GM21825 (cell line): Measurements from ENCODE around the gene CCNDBP1.
"Not testable (repeated sequence)": the region's sequence is repeated elsewhere in the genome, so short reads cannot be mapped to it uniquely, and the experiment has no call there.

Source experiments
- ATAC-seq: cut with Tn5 transposase; IDR thresholded peaks from one replicate; pipeline ENCODE4 v1.9.1; 2021; ENCODE audit warnings: mild to moderate bottlenecking, moderate library complexity; ENCODE audit not compliant: unreplicated experiment

CCNDBP1 gene

DNA sequence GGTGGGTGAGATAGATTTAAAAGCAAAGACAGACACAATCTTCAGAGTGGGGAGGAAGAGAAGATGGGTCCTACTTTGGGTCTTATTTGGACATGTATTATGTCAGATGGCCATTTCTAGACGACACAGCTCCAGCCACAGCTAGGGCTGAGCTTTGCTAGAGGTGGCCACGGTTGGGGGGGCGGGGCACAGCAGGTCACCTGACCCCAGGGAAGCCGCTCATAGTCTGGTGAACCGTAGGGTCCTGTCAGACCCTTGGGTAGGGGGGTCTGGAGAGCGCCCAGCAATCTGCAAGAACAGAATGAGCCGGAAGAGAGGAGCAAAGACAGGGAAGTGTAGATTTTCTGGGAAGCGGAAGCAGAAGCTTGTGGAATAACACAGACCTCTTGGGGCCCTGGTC, 29.0 kb downstream of the CCNDBP1 start:
- ATAC-seq = no peak

DNA sequence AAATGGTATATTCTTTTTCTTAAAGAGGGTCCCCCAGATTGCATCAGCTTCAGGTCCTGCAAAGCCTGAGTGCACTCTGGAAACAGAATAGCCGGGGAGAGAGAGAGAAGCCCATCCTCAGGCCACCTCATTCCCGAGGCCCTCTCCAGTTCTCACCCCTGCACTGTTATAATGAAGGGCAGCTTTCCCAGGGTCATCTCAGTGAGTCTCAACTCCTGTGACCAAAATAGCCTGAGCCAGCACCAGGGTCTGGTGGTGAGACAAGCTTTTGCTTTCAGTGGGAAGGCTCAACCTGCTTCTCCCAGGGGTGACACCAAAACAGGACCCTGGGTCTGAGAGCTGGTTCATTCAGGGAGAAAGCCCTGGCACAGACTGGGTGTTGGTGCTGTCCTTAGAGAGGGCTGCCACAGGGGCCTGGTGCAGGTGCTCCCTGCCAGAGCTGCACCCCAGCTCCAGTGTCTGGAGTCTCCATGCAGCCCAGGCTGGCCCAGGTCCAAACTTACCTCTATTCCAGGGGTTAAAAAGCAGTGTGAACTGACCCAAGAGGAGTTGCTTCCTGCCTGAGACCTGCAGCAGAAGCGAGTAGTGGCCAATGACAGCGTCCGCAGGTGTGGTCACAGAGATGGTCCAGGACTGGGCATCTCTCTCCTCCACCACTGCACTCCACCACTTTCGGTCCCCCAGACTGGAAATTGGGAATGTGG, 29.5 kb downstream of the CCNDBP1 start:
- ATAC-seq = no peak

DNA sequence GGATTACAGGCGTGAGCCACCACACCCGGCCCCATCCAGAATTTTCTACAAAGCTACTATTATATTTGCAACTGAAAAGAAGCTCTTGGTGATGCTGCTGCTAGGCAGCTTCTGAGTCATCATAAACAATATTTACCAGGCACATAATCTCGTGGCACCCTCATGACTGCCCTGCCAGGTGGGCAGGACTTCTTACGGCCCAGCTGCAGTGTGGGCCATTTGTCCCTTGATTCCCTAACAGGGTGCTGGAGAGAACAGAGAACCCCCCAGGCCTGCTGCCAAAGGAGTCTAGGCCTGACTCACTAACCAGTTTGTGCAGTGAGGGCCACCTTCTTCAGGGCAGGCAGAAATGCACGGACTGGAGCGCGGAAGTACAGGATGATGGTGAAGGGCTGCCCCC, 30.8 kb downstream of the CCNDBP1 start:
- ATAC-seq = no peak

DNA sequence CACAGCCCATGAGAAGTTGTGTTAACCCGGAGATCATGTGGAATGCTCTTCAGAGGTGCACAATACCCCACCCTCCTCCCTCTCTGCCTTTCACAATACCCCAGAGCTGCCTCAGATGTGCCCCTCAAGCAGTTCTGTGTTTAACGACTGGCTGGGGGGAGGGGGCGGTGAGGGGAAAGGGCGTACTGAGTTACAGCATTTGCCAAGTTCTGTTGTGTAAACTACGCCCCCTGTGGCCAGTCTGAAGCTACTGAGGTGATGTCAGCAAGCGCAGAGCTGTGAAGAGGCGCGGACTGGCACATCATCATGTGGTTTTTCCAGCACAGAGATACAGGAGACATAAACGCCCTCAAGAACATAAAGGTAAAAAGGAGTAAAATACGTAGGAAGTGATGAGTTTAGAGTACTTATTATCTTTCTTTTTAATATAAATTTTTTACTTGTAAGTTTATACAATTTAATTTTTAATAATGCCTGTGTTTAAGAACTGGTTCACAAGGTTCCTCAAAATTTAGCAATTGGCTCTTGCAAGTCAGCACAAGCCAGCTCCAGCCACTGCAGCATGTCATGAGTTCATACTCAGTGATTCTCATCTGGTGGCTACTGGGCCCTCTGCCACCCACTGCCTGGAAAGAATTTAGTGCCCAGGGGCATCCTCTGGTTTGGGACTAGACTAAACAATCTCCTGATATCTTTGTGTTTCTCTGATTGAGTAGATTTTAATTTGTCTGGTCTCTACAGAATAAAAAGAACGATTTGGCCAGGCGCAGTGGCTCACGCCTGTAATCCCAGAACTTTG, 33.9 kb downstream of the CCNDBP1 start:
- no peak for ATAC-seq

DNA sequence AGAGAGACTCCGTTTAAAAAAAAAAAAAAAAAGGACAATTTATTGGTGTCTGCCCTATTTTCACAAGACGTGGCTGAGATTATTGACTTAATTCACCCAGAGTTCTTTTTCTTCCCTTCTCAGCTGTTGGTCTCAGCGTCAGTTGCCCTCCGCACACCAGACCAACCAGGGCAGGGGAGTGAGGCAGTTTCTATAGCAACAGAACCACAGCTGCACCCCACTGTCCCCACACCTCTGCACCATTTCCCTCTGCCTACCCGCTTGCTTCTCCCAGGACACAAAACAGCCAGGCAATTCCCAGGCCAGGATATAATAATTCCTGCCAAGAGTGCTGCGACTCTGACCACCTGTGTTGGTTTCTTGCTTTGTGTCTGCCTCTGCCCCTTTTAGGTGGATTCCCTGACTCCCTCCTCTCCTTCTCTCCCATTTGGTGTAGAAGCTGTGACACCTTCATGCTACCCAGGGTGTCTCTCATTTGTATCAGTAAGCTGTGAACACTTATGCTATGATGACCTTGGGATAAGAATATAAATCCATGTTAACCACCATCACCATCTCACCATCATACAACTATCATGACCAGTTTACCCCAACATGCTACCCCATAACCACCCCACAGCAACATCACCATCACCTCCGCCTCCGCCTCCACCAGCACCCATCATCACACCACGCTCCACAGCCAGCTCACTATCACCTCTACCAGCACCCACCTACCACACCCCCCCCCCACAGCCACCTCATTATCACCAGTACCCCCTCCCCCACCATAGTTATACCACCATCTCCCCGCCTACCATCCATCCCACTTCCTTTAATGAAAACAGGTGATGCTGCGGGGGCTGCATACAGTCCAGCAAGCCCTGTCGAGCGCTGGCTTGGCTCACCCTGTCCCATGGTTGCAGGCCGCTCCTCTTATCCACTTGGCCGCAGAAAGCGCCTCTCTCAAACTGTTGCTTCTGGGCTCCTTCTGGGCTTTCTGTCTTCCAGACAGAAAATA, 35.0 kb downstream of the CCNDBP1 start:
- ATAC-seq = no peak

- no peak for ATAC-seq
Measured at GRCh38 chr15:43220991-43221403, 35.8 kb downstream of the CCNDBP1 start, which contains the start of gene EPB42. Gene EPB42, minus strand, starts transcription at chr15:43221018. Its CDS starts 193 bp downstream, at chr15:43220825.

DNA sequence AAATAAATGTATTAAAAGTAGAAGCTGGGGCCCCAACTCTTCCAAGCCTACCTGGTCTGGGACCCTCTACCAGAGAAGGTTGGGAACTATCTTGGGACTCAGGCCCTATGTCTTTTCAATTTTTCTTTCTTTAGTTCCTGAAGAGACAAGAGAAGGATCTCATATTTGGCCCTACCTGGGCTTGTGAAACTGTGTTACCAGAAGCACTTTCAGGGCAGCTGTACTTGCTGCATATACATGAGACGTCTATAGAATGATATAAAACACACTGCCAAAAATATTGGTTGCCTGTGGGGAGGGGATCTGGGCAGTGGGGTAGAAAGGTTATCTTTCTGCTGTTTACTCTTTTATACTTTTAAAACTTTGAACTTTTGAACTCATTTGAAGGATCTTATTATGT, 36.2 kb downstream of the CCNDBP1 start:
- no peak for ATAC-seq

DNA sequence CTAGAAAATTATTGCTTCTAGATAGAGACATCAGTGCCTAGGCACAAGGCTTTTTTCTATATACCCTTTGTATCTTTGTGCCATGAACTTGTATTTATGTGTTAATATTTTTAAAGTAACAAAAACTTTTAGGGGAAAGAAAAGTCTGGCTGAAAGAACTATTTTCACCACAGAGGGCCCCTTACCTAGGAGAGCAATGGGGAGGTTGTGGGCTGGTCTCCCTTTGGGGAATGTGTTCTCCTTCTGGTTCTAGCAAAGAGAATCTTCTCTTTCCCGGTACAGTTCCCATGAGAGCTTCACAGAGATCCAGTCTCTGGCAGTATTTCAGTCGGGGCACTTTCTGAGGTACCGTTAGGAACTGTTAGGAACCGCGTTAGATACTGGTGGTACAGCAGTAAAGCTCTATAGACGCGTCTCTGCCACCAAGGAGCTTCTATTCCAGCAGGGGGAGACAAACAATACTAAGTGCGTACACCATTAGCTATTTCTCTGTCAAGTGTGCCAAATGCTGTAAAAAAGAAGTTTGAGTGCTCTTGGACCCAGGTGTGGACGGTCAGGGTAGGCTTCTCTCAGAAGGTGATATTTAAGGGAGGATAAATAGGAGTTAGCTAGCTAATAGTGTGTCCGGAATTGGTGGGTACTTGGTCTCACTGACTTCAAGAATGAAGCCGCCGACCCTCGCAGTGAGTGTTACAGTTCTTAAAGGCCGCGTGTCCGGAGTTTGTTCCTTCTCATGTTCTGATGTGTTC, 40.2 kb downstream of the CCNDBP1 start:
- ATAC-seq = peak; percentile 72

DNA sequence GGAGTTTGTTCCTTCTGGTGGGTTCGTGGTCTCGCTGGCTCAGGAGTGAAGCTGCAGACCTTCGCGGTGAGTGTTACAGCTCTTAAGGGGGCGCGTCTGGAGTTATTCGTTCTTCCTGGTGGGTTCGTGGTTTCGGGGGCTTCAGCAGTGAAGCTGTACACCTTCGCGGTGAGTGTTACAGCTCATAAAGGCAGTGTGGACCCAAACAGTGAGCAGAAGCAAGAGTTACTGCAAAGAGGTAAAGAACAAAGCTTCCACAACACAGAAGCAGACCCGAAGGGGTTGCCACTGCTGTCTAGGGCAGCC, 40.7 kb downstream of the CCNDBP1 start:
- ATAC-seq = not testable (repeated sequence)

DNA sequence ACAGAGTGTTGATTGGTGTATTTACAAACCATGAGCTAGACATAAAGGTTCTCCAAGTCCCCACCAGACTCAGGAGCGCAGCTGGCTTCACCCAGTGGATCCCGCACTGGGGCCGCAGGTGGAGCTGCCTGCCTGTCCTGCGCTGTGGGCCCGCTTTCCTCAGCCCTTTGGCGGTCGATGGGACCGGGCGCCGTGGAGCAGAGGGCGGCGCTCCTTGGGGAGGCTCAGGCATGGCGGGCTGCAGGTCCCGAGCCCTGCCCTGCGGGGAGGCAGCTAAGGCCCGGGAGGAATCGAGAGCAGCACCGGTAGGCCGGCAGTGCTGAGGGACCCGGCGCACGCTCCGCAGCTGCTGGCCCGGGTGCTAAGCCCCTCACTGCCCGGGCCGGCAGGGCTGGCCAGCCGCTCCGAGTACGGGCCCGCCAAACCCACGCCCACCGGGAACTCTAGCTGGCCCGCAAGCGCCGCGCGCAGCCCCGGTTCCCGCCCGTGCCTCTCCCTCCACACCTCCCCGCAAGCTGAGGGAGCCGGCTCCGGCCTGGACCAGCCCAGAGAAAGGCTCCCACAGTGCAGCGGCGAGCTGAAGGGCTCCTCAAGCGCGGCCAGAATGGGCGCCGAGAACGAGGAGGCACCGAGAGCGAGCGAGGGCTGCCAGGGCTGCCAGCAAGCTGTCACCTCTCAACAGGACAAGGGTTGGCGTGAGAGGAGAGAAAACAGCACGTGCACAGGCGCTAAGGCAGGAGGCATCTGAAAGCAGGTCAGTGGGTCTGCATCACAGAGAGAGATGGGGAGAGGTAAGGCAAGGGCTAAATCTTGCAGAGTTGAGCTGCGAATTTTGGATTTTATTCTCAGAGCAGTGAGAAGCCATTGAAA, 41.5 kb downstream of the CCNDBP1 start:
- no peak for ATAC-seq

GRCh38 chr15:43229977-43230376, 44.8 kb downstream of the CCNDBP1 start:
- ATAC-seq = no peak

GRCh38 chr15:43230640-43231115, 45.5 kb downstream of the CCNDBP1 start:
- ATAC-seq = no peak

GRCh38 chr15:43232289-43232874, 47.2 kb downstream of the CCNDBP1 start:
- no peak for ATAC-seq

GRCh38 chr15:43235536-43235935, 50.3 kb downstream of the CCNDBP1 start:
- no peak for ATAC-seq

DNA sequence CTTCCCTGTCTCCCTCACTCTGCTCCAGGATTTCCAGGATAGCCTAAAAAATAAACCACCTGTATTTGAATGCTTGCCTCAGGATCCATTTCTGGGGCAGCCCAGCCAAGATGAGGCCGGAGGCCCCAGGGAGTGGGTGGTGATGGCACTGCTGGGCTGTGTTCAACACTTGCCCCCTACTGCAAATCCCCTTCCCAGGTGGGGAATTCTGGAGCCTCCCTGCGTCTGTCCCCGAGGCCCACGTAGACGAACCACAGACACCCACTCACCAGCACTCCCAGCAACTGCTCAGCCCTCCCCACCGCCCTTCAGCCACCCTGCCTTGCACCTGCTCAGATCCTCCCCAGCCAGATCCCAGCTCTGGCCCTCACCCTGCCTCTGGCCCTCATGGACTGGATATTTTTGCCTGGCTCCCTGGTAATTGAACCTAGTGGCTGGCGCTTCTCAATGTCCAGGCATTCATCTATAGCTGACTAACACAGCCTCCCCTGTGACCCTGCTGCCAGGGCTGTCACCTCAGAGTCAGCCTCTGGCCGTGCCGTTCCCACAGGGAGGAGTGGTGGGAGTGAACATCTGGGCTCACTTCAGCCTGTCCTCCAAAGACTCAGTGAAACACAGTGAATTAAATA, 52.8 kb downstream of the CCNDBP1 start:
- ATAC-seq = no peak

- ATAC-seq = no peak
Measured at GRCh38 chr15:43238671-43239131, 53.5 kb downstream of the CCNDBP1 start.

GRCh38 chr15:43239732-43240491, 54.7 kb downstream of the CCNDBP1 start:
- no peak for ATAC-seq

GRCh38 chr15:43241100-43241499, 55.9 kb downstream of the CCNDBP1 start:
- no peak for ATAC-seq
